Measurements from ENCODE around the gene PURB.

GRCh38 chr7:44918029-44918428, 32.7 kb upstream of the PURB start:
- TF ChIP-seq CTCF (conservative IDR thresholded peaks at IDR 0.05 in 1 of 2, IDR thresholded peaks at IDR 0.05 in 1 of 2; ENCODE audit: extremely low read depth in 1 of 2, insufficient read depth in 1 of 2, low read depth in 1 of 2, low read length in 2 of 2) (no peak), EZH2 (IDR thresholded peaks at IDR 0.05; ENCODE audit: borderline replicate concordance, low read length) (no peak)
